Ascending aorta (tissue), 2 donors: Measurements from ENCODE around the gene CAMK1D. TPM values are rescaled to one million over a fixed set of nuclear protein-coding genes. Genes with fewer than 3 reads are reported as not detected.

Experiments
- DNase-seq, 2 donors: peaks; one replicate each; pipeline ENCODE4 v3.0.0-alpha.2; 2019; ENCODE audit warnings: low spot score in 2 of 2
- H3K27ac ChIP-seq, 2 donors: fragments of 200-600 bp; sonication (generic); one replicate each; pipeline ENCODE4 v1.5.1; 2016 to 2017; ENCODE audit warnings: mild to moderate bottlenecking in 1 of 2
- H3K27me3 ChIP-seq: fragments of 200-600 bp; sonication (generic); one replicate; pipeline ENCODE4 v1.5.1; 2017
- H3K36me3 ChIP-seq, 2 donors: fragments of 200-600 bp; sonication (generic); one replicate each; pipeline ENCODE4 v1.5.1; 2016
- H3K4me1 ChIP-seq, 2 donors: fragments of 200-600 bp; sonication (generic); one replicate each; pipeline ENCODE4 v1.5.1; 2016 to 2017; ENCODE audit warnings: mild to moderate bottlenecking in 1 of 2
- H3K4me3 ChIP-seq, 2 donors: fragments of 200-600 bp; sonication (generic); one replicate each; pipeline ENCODE4 v1.5.1; 2016 to 2017; ENCODE audit warnings: mild to moderate bottlenecking in 1 of 2
- H3K9me3 ChIP-seq, 2 donors: fragments of 200-600 bp; sonication (generic); one replicate each; pipeline ENCODE4 v1.5.1; 2016
- CTCF ChIP-seq, 3 experiments: fragments of 200-600 bp in 2 of 3; fragments of 450-650 bp in 1 of 3; sonication (generic) in 2 of 3; IDR thresholded peaks; one replicate each; pipeline ENCODE4 v1.5.1; 2016 to 2019; ENCODE audit warnings: antibody characterized with exemption in 3 of 3, mild to moderate bottlenecking in 1 of 3, moderate library complexity in 1 of 3
- intact Hi-C: fragments of 100-400 bp; cut with DNase I; formaldehyde crosslinking; loops from one replicate; pipeline ENCODE4 v1.15.1; 2023
- total RNA-seq: library from RNA; depleted of rRNA; stranded (reverse); fragments of >200 nt; gene quantifications from one replicate; pipeline ENCODE4 v1.1.0, GENCODE V29; 2016

The CAMK1D gene
- total RNA-seq, 1 donor from 2014 or later, result 4.2 TPM

- no peak for DNase-seq
- TF ChIP-seq CTCF (IDR thresholded peaks at IDR 0.05), result no peak
- Histone ChIP-seq H3K27ac (no peak overlapping the region), H3K4me3 (no peak overlapping the region), H3K4me1 (no peaks in the 10 kb centered on the region), H3K36me3 (no peaks in the 10 kb centered on the region), H3K9me3 (no peaks in the 10 kb centered on the region), H3K27me3 (no peaks in the 10 kb centered on the region)
- intact Hi-C loops, result no loop called here
Observed at GRCh38 chr10:12799714-12800113, 450.4 kb downstream of the CAMK1D start.

- DNase-seq, result no peak
- Histone ChIP-seq H3K27me3 (no peaks in the 10 kb centered on the region), H3K4me1 (no peaks in the 10 kb centered on the region), H3K4me3 (no peak overlapping the region), H3K36me3 (no peaks in the 10 kb centered on the region), H3K9me3 (no peaks in the 10 kb centered on the region), H3K27ac (no peak overlapping the region)
- intact Hi-C loops, result no loop called here
- no peak for TF ChIP-seq CTCF (IDR thresholded peaks at IDR 0.05)
Observed at GRCh38 chr10:12800302-12800701, 451.0 kb downstream of the CAMK1D start.

GRCh38 chr10:12801214-12802087 is 452.1 kb downstream of the CAMK1D start:
- Histone ChIP-seq H3K9me3 (no peaks in the 10 kb centered on the region), H3K36me3 (no peaks in the 10 kb centered on the region), H3K27ac (no peak overlapping the region), H3K27me3 (no peaks in the 10 kb centered on the region), H3K4me3 (no peak overlapping the region), H3K4me1 (no peaks in the 10 kb centered on the region)
- DNase-seq, result no peak
- no peak for TF ChIP-seq CTCF (IDR thresholded peaks at IDR 0.05)
- intact Hi-C loops, result no loop called here

- TF ChIP-seq CTCF (IDR thresholded peaks at IDR 0.05), result no peak
Observed at GRCh38 chr10:12803776-12804175, 454.4 kb downstream of the CAMK1D start.

GRCh38 chr10:12806228-12807095 is 457.1 kb downstream of the CAMK1D start:
- no peak overlapping the region for H3K27ac ChIP-seq
- no peaks in the 10 kb centered on the region for H3K9me3 ChIP-seq
- H3K4me3 ChIP-seq, result no peak overlapping the region
- intact Hi-C loops, result no loop called here
- H3K27me3 ChIP-seq, result no peaks in the 10 kb centered on the region
- TF ChIP-seq CTCF (IDR thresholded peaks at IDR 0.05), result no peak
- H3K36me3 ChIP-seq, result no peaks in the 10 kb centered on the region
- DNase-seq, result no peak
- no peaks in the 10 kb centered on the region for H3K4me1 ChIP-seq

More at GRCh38 chr10:12803776-12804175, 454.4 kb downstream of the CAMK1D start:
- Histone ChIP-seq H3K4me3 (no peak overlapping the region), H3K36me3 (no peaks in the 10 kb centered on the region), H3K27ac (no peak overlapping the region), H3K9me3 (no peaks in the 10 kb centered on the region), H3K27me3 (no peaks in the 10 kb centered on the region), H3K4me1 (no peaks in the 10 kb centered on the region)
- no peak for DNase-seq
- intact Hi-C loops, result no loop called here
